Measurements from ENCODE around the gene CCDC170.

CCDC170 gene

DNA sequence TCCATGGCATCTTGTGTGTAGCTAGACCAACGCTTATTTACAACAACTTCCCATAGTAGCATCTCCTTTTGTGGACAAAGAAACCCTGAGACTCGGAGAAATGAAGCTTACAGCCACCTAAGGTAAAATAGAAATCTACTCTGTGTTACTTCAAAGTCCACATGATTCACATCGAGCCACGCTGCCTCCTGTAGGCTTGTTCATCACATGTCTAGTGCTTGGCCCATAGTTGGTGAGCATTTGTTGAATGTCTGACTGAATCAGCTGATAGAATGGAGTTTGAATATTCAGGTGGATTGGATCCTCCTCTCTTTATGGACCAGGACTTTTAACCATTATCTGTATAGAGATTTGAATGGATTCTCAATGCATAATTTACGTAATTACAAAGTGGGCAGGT lies 130.7 kb downstream of the CCDC170 start:
- Histone ChIP-seq H3K36me3 (no peaks in the 10 kb centered on the region), H3K27ac (no peak overlapping the region), H3K27me3 (ENCODE audit: insufficient read depth, low read depth, severe bottlenecking) (no peaks in the 10 kb centered on the region), H3K9me3 (ENCODE audit: severe bottlenecking) (no peaks in the 10 kb centered on the region), H3K4me3 (ENCODE audit: low read depth, low read length) (no peak overlapping the region)
- DNase-seq, result no peak
- TF ChIP-seq CTCF (IDR thresholded peaks at IDR 0.05; ENCODE audit: low read depth, low read length), result no peak

GRCh38 chr6:151624900-151625536 lies 131.2 kb downstream of the CCDC170 start:
- DNase-seq, result no peak
- TF ChIP-seq CTCF (IDR thresholded peaks at IDR 0.05; ENCODE audit: low read depth, low read length), result no peak
- Histone ChIP-seq H3K4me3 (ENCODE audit: low read depth, low read length) (no peak overlapping the region), H3K36me3 (no peaks in the 10 kb centered on the region), H3K27me3 (ENCODE audit: insufficient read depth, low read depth, severe bottlenecking) (no peaks in the 10 kb centered on the region), H3K27ac (no peak overlapping the region), H3K9me3 (ENCODE audit: severe bottlenecking) (no peaks in the 10 kb centered on the region)

DNA sequence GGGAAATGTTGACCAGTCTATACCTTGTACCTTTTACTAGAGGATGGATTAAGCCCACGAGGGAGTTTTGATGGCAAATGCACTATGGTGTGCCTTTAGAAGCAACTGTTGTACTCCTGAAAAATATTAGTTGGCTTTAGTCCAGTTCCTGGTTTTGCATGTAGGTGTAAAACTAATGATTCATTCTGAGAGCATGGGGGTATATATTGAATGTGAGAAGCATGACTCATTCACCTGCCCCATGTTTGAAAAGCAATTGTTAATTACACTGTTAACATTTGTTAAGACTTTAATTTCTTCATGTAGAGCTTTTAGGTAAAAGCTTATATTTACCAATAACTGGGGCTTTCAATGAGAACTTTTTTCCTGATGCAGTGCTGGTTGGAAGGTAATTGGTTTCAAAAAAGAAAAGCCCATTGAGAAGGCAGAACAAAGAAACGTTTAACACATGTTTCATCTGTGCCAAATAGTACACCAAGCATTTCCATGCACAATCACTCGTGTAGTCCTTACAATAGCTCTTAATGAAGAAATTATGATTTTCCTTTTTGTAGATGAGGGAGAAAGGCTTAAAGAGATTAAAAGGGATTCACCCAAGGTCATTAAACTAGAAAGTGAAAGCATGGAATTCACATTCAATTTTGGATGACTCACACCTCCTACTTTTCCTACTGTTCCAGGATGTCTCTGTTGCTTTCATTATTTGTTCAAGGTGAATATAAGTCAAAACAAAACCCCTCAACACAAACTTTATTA lies 134.1 kb downstream of the CCDC170 start:
- Histone ChIP-seq H3K27me3 (ENCODE audit: insufficient read depth, low read depth, severe bottlenecking) (no peaks in the 10 kb centered on the region), H3K27ac (no peak overlapping the region), H3K4me3 (ENCODE audit: low read depth, low read length) (no peak overlapping the region), H3K9me3 (ENCODE audit: severe bottlenecking) (no peaks in the 10 kb centered on the region), H3K36me3 (no peaks in the 10 kb centered on the region)
- DNase-seq, result no peak
- no peak for TF ChIP-seq CTCF (IDR thresholded peaks at IDR 0.05; ENCODE audit: low read depth, low read length)

DNA sequence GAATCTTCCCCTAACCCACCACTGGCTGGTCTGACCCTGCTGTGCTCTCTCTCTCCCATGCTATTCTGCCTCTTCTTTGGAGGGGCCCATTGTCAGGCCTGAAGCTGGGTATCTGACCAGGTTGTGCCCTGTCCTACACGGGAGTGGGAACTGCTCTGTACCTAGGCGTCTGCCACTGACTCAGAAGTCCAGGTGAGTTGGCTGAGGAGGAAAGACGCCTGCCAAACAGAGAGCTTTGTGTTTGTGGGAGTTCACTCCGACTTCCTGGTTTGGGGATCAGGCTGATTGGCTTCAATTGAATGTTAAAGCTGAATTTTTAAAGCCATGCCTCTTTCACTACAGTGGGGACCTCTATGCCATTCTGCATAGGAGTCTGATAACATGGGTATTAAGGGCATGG lies 136.0 kb downstream of the CCDC170 start:
- no peak overlapping the region for H3K27ac ChIP-seq
- no peak overlapping the region for H3K4me3 ChIP-seq (ENCODE audit: low read depth, low read length)
- DNase-seq, result no peak
- no peaks in the 10 kb centered on the region for H3K36me3 ChIP-seq
- H3K27me3 ChIP-seq (ENCODE audit: insufficient read depth, low read depth, severe bottlenecking), result no peaks in the 10 kb centered on the region
- TF ChIP-seq CTCF (IDR thresholded peaks at IDR 0.05; ENCODE audit: low read depth, low read length), result no peak
- H3K9me3 ChIP-seq (ENCODE audit: severe bottlenecking), result no peaks in the 10 kb centered on the region

GRCh38 chr6:151630387-151630786 lies 136.6 kb downstream of the CCDC170 start:
- no peaks in the 10 kb centered on the region for H3K36me3 ChIP-seq
- H3K27ac ChIP-seq, result no peak overlapping the region
- H3K4me3 ChIP-seq (ENCODE audit: low read depth, low read length), result no peak overlapping the region
- H3K27me3 ChIP-seq (ENCODE audit: insufficient read depth, low read depth, severe bottlenecking), result no peaks in the 10 kb centered on the region
- no peak for TF ChIP-seq CTCF (IDR thresholded peaks at IDR 0.05; ENCODE audit: low read depth, low read length)
- DNase-seq, result no peak
- H3K9me3 ChIP-seq (ENCODE audit: severe bottlenecking), result no peaks in the 10 kb centered on the region

Data from WERI-Rb-1 (cell line).